ENCODE data around the gene TBX2. TPM values are rescaled to one million over a fixed set of nuclear protein-coding genes. Genes with fewer than 3 reads are reported as not detected.

TBX2 gene
- total RNA-seq, 1 experiment from 2014 or later = not detected

DNA sequence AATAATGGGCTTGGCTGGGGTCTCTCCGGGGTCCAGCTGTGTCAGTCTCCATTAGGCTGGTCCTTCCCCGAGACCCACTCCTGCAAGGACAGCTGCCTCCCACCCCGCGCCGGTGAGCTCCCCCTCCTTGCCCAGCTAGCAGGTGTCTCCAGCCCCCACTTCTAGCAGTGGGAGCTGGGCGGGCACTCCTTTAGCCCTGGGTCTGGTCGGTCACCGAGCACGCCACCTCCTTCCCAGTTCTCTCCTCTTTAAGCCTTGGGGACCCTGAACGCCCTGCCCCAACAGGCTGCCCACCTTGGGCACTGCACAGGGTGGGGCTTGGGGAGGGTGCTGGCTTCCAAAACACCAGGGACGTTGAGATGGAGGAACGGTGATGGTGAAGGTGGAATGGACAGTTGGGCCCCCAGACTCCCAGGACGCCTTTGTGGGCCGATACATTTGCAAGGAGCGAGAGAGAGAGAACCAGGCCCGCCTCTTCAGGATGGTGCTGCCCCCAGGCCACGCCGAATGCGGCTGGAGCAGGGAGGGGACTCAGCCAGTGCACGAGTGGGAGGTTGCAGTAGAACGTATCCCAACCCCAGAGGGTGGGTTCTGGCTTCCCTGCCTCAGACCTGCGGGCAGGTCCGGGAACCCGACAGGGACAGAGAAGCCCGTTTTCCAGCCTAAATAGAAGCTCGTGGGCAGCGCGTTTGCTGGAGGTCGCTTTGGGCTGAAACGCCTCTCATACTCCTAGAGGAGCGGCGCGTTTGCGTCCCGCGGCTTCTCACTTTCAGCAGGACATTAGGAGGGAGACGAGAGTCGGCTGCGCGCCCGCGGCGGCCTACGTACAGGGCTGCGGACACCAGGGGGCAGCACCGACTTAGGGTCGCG is 10.7 kb downstream of the TBX2 start:
- POLR2A ChIA-PET (ENCODE audit: low non-redundant PET) = no interaction called here
- H3K27ac ChIP-seq (ENCODE audit: low read depth, low read length, poor library complexity, severe bottlenecking) = no peak overlapping the region
- no peaks in the 10 kb centered on the region for H3K9me3 ChIP-seq (ENCODE audit: low read depth, low read length, poor library complexity, severe bottlenecking)
- CTCF ChIA-PET = interaction anchor here (0.9 kb wide), 1 partner anchor 690 kb away, joined by 3 read pairs; no protein-coding TSS in a partner anchor
- peak overlapping the region; percentile 59 for H3K4me3 ChIP-seq (ENCODE audit: low read depth, low read length, poor library complexity, severe bottlenecking)
- peaks cover 38% of the 10 kb centered on the region for H3K27me3 ChIP-seq (replicated peaks; ENCODE audit: insufficient read depth, low read depth, low read length, poor library complexity)
- peaks cover 21% of the 10 kb centered on the region for H3K4me1 ChIP-seq (ENCODE audit: insufficient read depth, low read length, poor library complexity, severe bottlenecking)
- no TSS peak for BruUV-seq (replicated peaks)
- DNase-seq (ENCODE audit: low spot score) = peak; percentile 86
- intact Hi-C loops (cut with micrococcal nuclease; ENCODE audit: unreplicated experiment) = loop anchor here (2.0 to 5.0 kb wide), 2 partner anchors 172 to 656 kb away; no protein-coding TSS in a partner anchor
- TF ChIP-seq EZH2 (IDR thresholded peaks at IDR 0.05; ENCODE audit: borderline replicate concordance, low read depth, low read length, poor library complexity, severe bottlenecking) (no peak), CTCF (conservative IDR thresholded peaks at IDR 0.05; ENCODE audit: low read depth, low read length) (peak; percentile 73)
- H3K36me3 ChIP-seq (ENCODE audit: insufficient read depth, low read length, poor library complexity, severe bottlenecking) = no peaks in the 10 kb centered on the region

DNA sequence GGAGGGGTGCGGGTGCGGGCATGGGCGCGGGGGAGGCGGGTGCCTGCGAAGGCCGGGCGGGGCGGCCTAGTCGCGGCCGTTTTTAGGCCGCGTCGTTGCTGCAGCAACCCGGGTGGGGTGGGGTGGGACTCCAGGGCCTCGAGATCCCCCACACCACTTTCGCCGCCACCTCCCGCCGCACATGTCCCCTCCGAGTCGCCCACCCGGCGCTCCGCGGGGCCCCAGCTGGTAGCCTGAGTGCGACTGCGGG is 11.3 kb downstream of the TBX2 start:
- Histone ChIP-seq H3K27ac (ENCODE audit: low read depth, low read length, poor library complexity, severe bottlenecking) (no peak overlapping the region), H3K4me3 (ENCODE audit: low read depth, low read length, poor library complexity, severe bottlenecking) (peak overlapping the region; percentile 59), H3K4me1 (ENCODE audit: insufficient read depth, low read length, poor library complexity, severe bottlenecking) (peaks cover 21% of the 10 kb centered on the region), H3K9me3 (ENCODE audit: low read depth, low read length, poor library complexity, severe bottlenecking) (no peaks in the 10 kb centered on the region), H3K27me3 (replicated peaks; ENCODE audit: insufficient read depth, low read depth, low read length, poor library complexity) (peaks cover 32% of the 10 kb centered on the region), H3K36me3 (ENCODE audit: insufficient read depth, low read length, poor library complexity, severe bottlenecking) (no peaks in the 10 kb centered on the region)
- DNase-seq (ENCODE audit: low spot score) = no peak
- intact Hi-C loops (cut with micrococcal nuclease; ENCODE audit: unreplicated experiment) = loop anchor here (2.0 to 5.0 kb wide), 2 partner anchors 171 to 656 kb away; no protein-coding TSS in a partner anchor
- ChIA-PET POLR2A (ENCODE audit: low non-redundant PET) (no interaction called here), CTCF (no interaction called here)
- no TSS peak for BruUV-seq (replicated peaks)
- no peak for TF ChIP-seq CTCF (conservative IDR thresholded peaks at IDR 0.05; ENCODE audit: low read depth, low read length)
- TF ChIP-seq EZH2 (IDR thresholded peaks at IDR 0.05; ENCODE audit: borderline replicate concordance, low read depth, low read length, poor library complexity, severe bottlenecking) = no peak

DNA sequence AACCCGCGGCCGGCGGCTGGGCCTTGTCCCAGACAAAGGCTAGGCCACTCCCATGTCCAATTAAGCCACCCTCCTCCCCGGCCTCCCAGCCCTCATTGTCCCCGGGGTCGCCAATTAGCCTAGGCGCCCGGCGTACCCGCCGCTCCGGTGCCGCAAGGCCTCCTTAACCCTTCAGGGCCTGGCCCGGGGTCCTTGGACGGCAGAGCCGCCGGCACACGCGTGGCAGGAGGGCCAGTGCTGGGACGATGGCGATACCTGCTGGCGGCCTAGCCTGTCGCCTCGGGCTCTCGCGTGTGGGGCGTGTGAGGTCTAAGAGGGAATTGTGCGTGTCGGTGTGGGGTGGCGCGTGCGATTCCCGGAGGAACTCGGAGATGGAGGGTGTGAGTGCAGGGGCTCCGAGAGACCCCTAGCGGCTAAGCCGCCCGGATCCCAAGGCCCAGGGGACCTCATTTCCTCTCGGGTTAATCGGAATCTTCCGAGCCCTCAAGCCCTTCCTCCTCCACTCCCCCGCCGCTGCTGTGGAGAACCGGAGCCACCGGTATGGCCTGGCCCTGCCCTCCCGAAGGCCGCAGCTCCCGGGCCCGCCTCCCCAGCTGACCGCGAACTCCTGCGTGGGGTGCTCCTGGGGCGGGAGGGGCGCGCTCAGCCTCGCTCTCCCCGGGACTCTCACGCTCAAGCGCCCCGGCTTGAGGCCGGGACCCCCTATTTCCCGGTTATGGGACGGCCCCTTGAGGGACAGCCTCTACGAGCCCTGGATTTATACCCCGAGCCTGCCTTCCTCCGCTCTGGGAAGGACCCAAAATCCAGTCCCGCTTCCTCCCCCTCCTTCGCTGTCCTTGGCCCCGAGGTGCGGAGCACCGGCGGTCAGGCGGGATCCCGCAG is 11.9 kb downstream of the TBX2 start:
- Histone ChIP-seq H3K27me3 (replicated peaks; ENCODE audit: insufficient read depth, low read depth, low read length, poor library complexity) (peaks cover 26% of the 10 kb centered on the region), H3K9me3 (ENCODE audit: low read depth, low read length, poor library complexity, severe bottlenecking) (no peaks in the 10 kb centered on the region), H3K4me3 (ENCODE audit: low read depth, low read length, poor library complexity, severe bottlenecking) (peak overlapping the region; percentile 59), H3K27ac (ENCODE audit: low read depth, low read length, poor library complexity, severe bottlenecking) (peak overlapping the region; percentile 76), H3K4me1 (ENCODE audit: insufficient read depth, low read length, poor library complexity, severe bottlenecking) (peaks cover 21% of the 10 kb centered on the region), H3K36me3 (ENCODE audit: insufficient read depth, low read length, poor library complexity, severe bottlenecking) (no peaks in the 10 kb centered on the region)
- DNase-seq (ENCODE audit: low spot score) = peak; percentile 74
- intact Hi-C loops (cut with micrococcal nuclease; ENCODE audit: unreplicated experiment) = loop anchor here (2.0 to 5.0 kb wide), 2 partner anchors 171 to 655 kb away; no protein-coding TSS in a partner anchor
- BruUV-seq (replicated peaks) = no TSS peak
- POLR2A ChIA-PET (ENCODE audit: low non-redundant PET) = interaction anchor here (0.6 kb wide), 1 partner anchor 524 kb away, joined by 8 read pairs; no protein-coding TSS in a partner anchor
- TF ChIP-seq CTCF (conservative IDR thresholded peaks at IDR 0.05; ENCODE audit: low read depth, low read length) (peak; percentile 37; the same call in 1 of the 2 replicates), EZH2 (IDR thresholded peaks at IDR 0.05; ENCODE audit: borderline replicate concordance, low read depth, low read length, poor library complexity, severe bottlenecking) (no peak)
- CTCF ChIA-PET = interaction anchor here (0.5 to 1.4 kb wide), 6 partner anchors 8 to 691 kb away, joined by 3 to 11 read pairs (median 4); no protein-coding TSS in a partner anchor

All from A673 (cell line).